DND-41 (cell line): ENCODE measurements around the gene TGM4.

Experiments
- EZH2 ChIP-seq: IDR thresholded peaks from 3 replicates; pipeline ENCODE4 v1.6.1; 2012; ENCODE audit warnings: borderline replicate concordance, low read depth, mild to moderate bottlenecking, moderate library complexity, low read length, inconsistent platforms; ENCODE audit not compliant: severe bottlenecking
- TF ChIP-seq, protein P1 (sequence below): IDR thresholded peaks from 2 replicates; pipeline ENCODE4 v1.5.1; 2012; ENCODE audit warnings: borderline replicate concordance, low read length, moderate library complexity, mild to moderate bottlenecking; ENCODE audit not compliant: poor library complexity, severe bottlenecking; ENCODE audit errors: extremely low read depth

DNA sequence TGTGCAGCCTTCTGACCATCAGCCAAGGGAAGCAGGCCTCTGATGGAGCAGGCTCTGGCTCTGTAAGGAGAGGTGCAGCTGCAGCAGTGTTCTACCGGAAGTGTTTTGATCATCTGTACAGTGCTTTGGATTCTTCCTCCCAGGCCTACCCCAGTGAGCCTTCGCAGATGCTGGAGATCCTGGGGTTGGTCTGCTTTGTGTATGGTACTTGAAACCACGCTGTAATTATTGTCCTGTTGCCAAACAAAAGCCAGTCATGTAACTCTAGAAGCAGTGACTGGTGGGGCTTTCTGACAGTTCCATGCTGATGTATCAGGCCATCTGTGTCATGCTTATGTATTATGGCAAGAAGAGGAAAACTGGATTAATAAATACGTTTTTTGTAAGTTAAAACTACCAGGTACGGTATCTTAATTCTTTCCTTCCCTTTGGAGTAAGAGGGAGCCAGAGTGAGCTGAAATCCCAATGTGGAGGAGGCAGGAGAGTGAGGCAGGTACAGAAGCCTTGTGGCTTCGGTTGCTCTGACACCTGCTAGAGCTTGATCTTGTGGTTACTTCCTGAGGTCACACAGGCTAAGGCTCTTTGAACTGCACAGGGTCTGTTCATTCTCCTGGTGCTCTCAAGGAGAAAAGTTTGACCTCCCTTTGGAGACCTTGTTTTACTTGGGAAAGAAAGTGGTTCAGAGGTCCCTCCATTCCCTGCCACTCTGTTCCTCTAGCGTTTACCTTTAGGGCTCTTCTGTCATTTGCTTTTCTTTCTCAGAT is 9.0 kb upstream of the TGM4 start:
- TF ChIP-seq, protein P1, sequence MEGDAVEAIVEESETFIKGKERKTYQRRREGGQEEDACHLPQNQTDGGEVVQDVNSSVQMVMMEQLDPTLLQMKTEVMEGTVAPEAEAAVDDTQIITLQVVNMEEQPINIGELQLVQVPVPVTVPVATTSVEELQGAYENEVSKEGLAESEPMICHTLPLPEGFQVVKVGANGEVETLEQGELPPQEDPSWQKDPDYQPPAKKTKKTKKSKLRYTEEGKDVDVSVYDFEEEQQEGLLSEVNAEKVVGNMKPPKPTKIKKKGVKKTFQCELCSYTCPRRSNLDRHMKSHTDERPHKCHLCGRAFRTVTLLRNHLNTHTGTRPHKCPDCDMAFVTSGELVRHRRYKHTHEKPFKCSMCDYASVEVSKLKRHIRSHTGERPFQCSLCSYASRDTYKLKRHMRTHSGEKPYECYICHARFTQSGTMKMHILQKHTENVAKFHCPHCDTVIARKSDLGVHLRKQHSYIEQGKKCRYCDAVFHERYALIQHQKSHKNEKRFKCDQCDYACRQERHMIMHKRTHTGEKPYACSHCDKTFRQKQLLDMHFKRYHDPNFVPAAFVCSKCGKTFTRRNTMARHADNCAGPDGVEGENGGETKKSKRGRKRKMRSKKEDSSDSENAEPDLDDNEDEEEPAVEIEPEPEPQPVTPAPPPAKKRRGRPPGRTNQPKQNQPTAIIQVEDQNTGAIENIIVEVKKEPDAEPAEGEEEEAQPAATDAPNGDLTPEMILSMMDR, result no peak
- no peak for TF ChIP-seq EZH2
